ENCODE results near the gene CWC22. TPM values are rescaled to one million over a fixed set of nuclear protein-coding genes. Genes with fewer than 3 reads are reported as not detected.
A peak's percentile ranks its signal among the peaks of the same experiment; 100 is the strongest.

The CWC22 gene
- total RNA-seq, 1 donor from 2014 or later: 14.0 TPM

DNA sequence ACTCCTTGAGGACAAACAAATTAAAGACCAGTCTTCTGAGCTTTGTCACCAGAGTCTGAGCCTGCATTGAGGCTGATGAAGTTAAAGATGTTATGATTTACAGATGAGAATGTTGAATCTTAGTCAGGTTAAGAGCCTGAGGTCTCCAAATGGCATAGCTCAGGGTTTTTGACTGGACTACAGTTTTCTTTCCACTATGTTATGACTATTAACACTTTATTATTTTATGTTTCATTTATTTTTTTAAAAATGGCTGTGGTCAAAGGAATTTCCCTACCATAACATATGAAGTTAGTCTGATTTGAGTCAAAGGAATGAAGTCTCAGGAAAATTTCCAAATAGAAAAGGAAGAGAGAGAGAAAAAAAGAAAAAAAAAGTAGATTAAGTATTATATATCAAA lies 39.7 kb upstream of the CWC22 start:
- peaks cover 16% of the 10 kb centered on the region for H3K9me3 Mint-ChIP-seq (ENCODE audit: low read depth)
- no peak overlapping the region for H3K4me3 Mint-ChIP-seq (ENCODE audit: unreplicated experiment)
- no peaks in the 10 kb centered on the region for H3K27me3 Mint-ChIP-seq (ENCODE audit: low read depth)
- H3K4me1 Mint-ChIP-seq (ENCODE audit: low read depth): peaks cover 63% of the 10 kb centered on the region
- no peak for TF ChIP-seq CTCF (IDR thresholded peaks at IDR 0.05)
- no peak for DNase-seq (ENCODE audit: low spot score)
- H3K36me3 Mint-ChIP-seq (ENCODE audit: low read depth): peaks cover 8% of the 10 kb centered on the region
- peak overlapping the region; percentile 95 for H3K27ac Mint-ChIP-seq (ENCODE audit: unreplicated experiment)

- Mint-ChIP-seq H3K4me3 (ENCODE audit: unreplicated experiment) (no peak overlapping the region), H3K36me3 (ENCODE audit: low read depth) (peaks cover 8% of the 10 kb centered on the region), H3K27me3 (ENCODE audit: low read depth) (no peaks in the 10 kb centered on the region), H3K4me1 (ENCODE audit: low read depth) (peaks cover 64% of the 10 kb centered on the region), H3K27ac (ENCODE audit: unreplicated experiment) (peak overlapping the region; percentile 95), H3K9me3 (ENCODE audit: low read depth) (peaks cover 16% of the 10 kb centered on the region)
- no peak for TF ChIP-seq CTCF (IDR thresholded peaks at IDR 0.05)
- no peak for DNase-seq (ENCODE audit: low spot score)
These were observed 39.1 kb upstream of the CWC22 start for GRCh38 chr2:180046202-180046601.

- Mint-ChIP-seq H3K27me3 (ENCODE audit: low read depth) (no peaks in the 10 kb centered on the region), H3K36me3 (ENCODE audit: low read depth) (peaks cover 2% of the 10 kb centered on the region), H3K4me3 (ENCODE audit: unreplicated experiment) (no peak overlapping the region), H3K4me1 (ENCODE audit: low read depth) (peaks cover 48% of the 10 kb centered on the region), H3K27ac (ENCODE audit: unreplicated experiment) (peak overlapping the region; percentile 84), H3K9me3 (ENCODE audit: low read depth) (peaks cover 12% of the 10 kb centered on the region)
- no peak for DNase-seq (ENCODE audit: low spot score)
- peak; percentile 73 for TF ChIP-seq CTCF (IDR thresholded peaks at IDR 0.05)
These were observed 33.2 kb upstream of the CWC22 start for GRCh38 chr2:180040146-180040925.

- no peak overlapping the region for H3K27ac Mint-ChIP-seq (ENCODE audit: unreplicated experiment)
- H3K27me3 Mint-ChIP-seq (ENCODE audit: low read depth): no peaks in the 10 kb centered on the region
- H3K4me1 Mint-ChIP-seq (ENCODE audit: low read depth): peaks cover 46% of the 10 kb centered on the region
- peaks cover 2% of the 10 kb centered on the region for H3K36me3 Mint-ChIP-seq (ENCODE audit: low read depth)
- no peak for TF ChIP-seq CTCF (IDR thresholded peaks at IDR 0.05)
- no peak overlapping the region for H3K4me3 Mint-ChIP-seq (ENCODE audit: unreplicated experiment)
- DNase-seq (ENCODE audit: low spot score): no peak
- peaks cover 12% of the 10 kb centered on the region for H3K9me3 Mint-ChIP-seq (ENCODE audit: low read depth)
These were observed 31.9 kb upstream of the CWC22 start for GRCh38 chr2:180038997-180039396.

GRCh38 chr2:180033993-180034894 lies 27.1 kb upstream of the CWC22 start:
- peaks cover 30% of the 10 kb centered on the region for H3K4me1 Mint-ChIP-seq (ENCODE audit: low read depth)
- no peak for TF ChIP-seq CTCF (IDR thresholded peaks at IDR 0.05)
- no peaks in the 10 kb centered on the region for H3K27me3 Mint-ChIP-seq (ENCODE audit: low read depth)
- H3K4me3 Mint-ChIP-seq (ENCODE audit: unreplicated experiment): peak overlapping the region; percentile 36
- H3K27ac Mint-ChIP-seq (ENCODE audit: unreplicated experiment): peak overlapping the region; percentile 82
- DNase-seq (ENCODE audit: low spot score): no peak
- peaks cover 21% of the 10 kb centered on the region for H3K9me3 Mint-ChIP-seq (ENCODE audit: low read depth)
- peaks cover 10% of the 10 kb centered on the region for H3K36me3 Mint-ChIP-seq (ENCODE audit: low read depth)

Data from chondrocyte (in vitro differentiated cells).